HG02571 (cell line): ENCODE measurements around the gene SPDEF.

Experiments used
- ATAC-seq: cut with Tn5 transposase; IDR thresholded peaks from one replicate; pipeline ENCODE4 v1.9.1; 2021; ENCODE audit warnings: mild to moderate bottlenecking, moderate library complexity; ENCODE audit not compliant: unreplicated experiment

The SPDEF gene

DNA sequence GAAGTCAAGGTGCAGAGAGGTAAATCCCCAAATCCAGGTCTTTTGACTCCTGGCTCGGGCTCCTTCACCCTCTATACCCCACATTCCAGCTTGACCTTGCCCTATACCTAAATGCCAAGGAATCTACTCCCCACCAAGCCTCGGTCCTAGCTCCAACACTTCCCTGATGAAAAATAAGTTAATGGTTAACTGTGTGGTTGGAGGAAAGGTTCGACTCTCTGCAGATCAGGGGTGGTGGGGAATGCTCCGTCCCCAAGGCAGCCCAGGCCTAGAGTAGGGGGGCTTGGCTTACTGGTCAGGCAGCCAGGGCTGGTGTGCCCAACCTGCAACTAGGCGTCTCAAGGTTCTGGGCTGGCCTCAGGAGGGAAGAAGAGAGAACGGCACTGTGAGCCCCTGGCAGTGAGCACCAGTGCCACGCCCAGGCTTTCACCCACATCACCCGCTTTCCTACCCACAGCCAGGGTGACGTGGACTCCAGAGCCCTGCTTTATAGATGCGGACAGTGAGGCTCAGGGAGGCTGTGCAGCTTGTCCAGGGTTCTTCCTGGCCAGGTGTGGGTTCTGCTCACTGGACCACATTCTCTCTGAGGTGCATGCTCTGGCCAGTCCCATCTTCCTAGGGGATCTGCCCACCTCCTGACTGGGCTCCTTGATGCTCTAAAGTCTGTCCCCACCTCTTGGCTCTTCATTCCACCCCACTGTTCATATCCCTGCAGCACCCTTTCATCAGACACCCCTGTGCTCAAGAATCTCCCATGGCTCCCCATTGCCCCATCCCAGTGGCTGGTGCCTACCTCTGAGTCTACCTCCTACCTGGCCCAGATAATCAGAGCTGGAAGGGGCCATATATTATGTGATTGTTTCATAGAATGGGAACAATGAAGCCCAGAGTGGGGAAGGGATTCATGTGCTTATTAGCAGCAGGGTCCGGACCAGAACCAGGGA is 8.2 kb downstream of the SPDEF start:
- no peak for ATAC-seq

- ATAC-seq, result no peak
Observed at GRCh38 chr6:34546551-34547321, 9.4 kb downstream of the SPDEF start.

DNA sequence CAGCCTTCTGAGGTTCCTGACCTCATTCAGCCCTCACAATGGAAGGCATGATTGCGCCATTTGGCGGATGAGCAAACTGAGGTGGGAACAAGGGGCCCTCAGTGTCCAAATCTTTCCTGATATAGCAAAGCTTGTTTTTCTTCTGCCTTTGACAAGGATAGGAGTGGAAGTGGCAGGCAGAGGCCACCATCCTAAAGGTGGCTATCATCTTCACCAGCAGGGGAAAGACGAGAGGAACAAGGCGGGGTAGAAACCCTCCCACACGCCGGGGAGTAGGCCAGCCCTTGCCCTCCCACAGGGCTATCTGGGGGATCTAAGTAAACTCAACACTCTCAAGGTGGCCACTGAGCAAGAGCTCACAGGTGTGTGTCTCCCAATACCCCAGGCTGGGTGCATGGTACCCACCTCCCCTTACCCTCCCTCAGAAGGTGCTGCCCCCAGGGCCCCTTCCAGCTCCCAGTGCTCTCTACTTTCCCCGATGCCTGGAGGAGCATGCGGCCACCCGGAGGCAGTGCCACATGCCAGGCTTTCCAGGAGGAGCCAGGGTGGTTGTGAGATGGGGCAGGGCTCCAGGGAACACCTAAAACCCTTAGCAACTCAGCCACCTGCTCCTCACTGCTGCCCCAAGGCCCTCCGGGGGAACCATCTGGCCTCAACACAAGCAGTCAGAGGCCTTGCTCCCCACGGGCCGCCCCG is 11.2 kb downstream of the SPDEF start:
- no peak for ATAC-seq

GRCh38 chr6:34544052-34544604 is 12.0 kb downstream of the SPDEF start:
- ATAC-seq, result no peak

DNA sequence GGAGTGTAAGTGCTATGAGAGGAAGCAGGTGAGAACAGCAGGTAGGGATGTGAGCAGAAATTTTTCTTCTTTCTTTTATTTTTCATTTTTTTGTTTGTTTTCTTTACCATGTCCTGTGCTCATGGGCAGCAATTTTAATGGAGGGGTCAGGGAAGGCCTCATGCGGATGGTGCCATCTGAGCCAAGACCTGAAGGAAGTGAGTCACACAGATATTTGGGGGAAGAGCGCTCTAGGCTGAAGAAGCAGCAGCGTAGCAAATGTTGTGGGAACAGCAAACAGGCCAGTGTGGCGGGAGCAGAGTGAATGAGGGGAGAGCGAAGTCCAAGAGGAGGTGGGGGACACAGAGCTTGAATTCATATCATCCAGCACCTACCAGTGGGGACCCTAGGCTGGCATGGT is 12.7 kb downstream of the SPDEF start:
- no peak for ATAC-seq

DNA sequence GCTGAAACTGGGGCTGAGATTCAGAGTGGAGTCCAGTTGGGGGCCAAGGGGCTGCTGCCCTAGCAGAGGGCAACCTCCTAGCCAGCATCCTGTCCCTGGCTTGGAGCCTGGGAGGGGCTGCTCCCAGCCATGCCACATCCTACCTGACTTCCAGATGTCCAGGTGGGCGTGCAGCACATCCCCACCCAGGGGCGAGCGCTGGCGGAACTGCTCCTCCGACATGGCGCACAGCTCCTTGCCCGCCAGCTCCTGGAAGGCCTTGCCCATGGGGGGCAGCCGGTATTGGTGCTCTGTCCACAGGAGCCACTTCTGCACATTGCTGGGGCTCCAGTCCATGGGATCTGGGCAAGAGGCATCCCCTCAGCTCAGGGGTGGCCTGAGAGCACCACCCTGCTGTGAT is 15.3 kb downstream of the SPDEF start:
- no peak for ATAC-seq

DNA sequence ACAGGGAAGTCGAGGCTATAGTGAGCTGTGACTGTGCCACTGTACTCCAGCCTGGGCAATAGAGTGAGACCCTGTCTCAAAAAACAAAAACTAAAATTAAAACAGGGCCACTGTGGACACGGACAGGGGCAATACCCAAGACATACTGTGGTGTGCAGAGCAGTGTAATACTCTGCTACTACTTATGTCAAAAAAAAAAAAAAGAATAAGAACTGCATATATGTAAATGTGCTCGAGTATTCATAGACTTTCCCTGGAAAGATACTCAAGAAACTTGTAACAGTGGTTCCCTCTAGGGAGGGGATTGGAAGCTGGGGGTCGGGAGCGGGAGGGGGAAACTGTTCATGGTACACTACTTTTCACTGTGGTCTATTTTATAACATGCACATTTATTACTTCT is 15.9 kb downstream of the SPDEF start:
- ATAC-seq, result no peak

DNA sequence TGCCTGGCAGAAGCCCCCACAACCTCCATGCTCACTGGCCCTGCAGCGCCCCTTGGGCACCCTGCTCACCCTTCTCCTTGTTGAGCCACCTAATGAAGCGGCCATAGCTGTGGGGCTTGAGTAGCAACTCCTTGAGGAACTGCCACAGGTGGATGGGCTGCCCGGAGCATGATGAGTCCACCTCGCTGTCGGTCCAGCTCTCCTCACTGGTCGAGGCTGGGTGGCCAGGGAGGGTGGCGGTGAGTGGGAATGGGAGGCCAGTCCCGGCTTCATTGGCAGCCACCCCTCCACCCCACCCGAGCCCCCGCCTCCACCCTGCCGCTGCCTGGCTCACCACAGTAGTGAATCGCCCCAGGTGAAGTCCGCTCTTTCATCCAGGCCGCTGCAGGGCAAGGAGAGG is 16.9 kb downstream of the SPDEF start:
- no peak for ATAC-seq

- no peak for ATAC-seq
Observed at GRCh38 chr6:34538581-34538980, 17.5 kb downstream of the SPDEF start.

DNA sequence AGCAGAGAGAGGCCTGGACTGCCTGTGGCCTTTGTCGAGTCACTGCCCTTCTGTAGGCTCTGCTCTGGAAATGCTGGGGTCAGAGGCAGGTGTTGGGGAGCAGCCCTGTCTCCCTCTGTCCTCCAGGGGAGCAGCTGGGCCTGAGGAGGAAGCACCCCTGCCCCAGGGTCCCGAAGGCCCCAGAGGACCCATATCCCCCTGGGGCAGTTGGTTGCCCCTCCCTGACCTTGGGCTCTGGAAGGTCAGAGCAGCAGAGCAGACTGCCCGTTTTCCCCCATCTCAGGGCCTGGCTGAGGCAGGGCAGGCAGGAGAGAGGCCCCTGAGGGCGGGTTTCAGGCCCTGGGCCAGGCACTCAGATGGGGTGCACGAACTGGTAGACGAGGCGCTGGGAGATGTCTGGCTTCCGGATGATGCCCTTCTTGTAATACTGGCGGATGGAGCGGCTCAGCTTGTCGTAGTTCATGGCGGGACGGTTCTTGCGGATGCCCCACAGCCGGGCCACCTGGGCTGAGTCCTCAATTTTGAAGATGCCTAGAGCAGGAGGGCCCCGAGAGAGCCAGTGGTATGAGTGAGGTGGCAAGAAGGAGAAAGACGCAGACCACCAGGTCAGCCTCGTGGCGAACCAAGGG is 18.1 kb downstream of the SPDEF start:
- ATAC-seq, result no peak

GRCh38 chr6:34536959-34537848 is 18.9 kb downstream of the SPDEF start:
- no peak for ATAC-seq

GRCh38 chr6:34536251-34536958 is 19.7 kb downstream of the SPDEF start:
- ATAC-seq, result no peak

DNA sequence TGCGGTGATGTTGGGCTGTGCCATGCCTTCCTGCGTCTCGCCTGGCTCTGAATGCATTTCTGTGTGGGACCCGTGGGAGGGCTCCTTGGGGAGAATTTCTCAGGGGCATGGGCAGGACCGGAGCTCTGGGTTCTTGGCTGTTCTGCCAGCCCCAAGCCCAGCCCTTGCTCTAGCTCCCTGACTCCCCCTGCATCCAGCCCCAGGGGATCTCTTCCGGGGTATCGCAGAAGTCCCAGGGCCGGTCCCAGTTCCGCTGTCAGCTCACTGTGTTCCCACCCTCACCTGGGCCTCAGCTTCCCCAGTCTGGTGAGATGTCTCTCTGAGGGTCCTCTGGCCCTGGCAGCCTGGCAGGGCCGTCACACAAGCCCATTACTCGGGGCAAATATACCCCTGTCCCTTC is 20.5 kb downstream of the SPDEF start:
- no peak for ATAC-seq

DNA sequence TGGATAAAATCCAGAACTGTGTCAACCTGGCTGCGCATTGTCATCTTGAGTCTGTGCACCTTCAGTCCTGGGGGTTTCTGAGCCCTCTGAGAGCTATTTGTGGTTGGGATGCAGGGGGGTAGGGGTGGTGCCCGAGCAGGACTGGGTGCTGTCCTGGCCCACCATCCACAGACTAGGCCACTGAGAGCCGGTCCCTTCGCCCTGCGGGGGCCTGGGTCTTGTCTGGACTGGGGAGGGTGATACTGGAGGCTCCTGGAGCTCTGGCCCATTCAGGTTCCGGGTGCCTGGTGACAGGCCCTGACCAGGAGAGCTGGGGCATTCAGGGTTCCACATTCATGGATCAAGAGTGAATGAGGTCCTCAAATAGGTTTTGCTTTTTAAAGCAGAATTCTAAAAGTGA is 20.9 kb downstream of the SPDEF start:
- ATAC-seq, result no peak

DNA sequence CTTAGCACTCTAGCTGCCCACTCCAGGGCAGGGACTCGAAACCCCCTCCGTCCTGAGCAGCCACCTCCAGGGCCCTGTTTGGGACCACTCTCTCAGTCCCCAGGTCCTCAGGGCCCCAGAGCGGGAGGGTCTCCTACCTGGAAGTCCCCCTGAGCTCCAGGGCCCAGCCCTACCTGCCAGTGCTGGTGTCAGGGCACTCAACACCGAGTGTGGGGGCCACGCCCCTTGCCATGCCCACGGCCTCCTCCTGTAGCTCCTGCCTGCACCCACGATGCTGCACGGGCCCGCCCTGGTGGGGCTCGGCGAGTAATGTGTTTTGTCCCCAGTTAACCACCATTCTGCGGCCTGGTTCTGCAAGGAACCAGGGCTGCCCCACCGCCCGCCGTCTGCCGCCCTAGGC is 21.5 kb downstream of the SPDEF start:
- ATAC-seq, result no peak

GRCh38 chr6:34534146-34534545 is 22.0 kb downstream of the SPDEF start:
- no peak for ATAC-seq

DNA sequence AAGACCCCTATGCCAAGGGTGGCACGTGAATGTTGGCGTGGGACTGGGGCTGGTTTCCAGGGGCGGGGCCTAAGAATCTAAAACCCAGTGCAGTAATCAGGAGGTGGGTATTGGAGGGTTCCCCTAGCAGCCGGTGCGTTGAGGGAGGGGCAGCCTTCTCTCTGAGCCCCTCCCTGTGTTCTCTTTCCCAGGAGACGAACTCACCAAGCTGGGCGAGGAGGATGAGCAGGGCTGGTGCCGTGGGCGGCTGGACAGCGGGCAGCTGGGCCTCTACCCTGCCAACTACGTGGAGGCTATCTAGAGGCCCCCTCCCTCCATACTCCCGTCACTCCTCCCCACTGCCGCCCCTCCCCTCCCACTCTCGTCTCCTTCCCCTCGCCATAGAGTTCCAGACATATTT is 23.9 kb downstream of the SPDEF start:
- ATAC-seq, result no peak

GRCh38 chr6:34531580-34532201 is 24.4 kb downstream of the SPDEF start:
- ATAC-seq, result no peak
